ENCODE measurements around the gene BRD1.

The BRD1 gene

GRCh38 chr22:49827853-49828598, at the start of gene BRD1:
Gene BRD1, minus strand, starts transcription at chr22:49827873. Its CDS starts 3,556 bp downstream, at chr22:49824317.
- no peak for DNase-seq (ENCODE audit: low read depth)

GRCh38 chr22:49873228-49873940, 45.7 kb upstream of the BRD1 start:
- no peak for DNase-seq (ENCODE audit: low read depth)

GRCh38 chr22:49872347-49872746, 44.7 kb upstream of the BRD1 start:
- DNase-seq (ENCODE audit: low read depth) = no peak

GRCh38 chr22:49871482-49871881, 43.8 kb upstream of the BRD1 start:
- no peak for DNase-seq (ENCODE audit: low read depth)

- DNase-seq (ENCODE audit: low read depth) = no peak
Measured at GRCh38 chr22:49869845-49870712, 42.4 kb upstream of the BRD1 start.

- DNase-seq (ENCODE audit: low read depth) = no peak
Measured at GRCh38 chr22:49869086-49869830, 41.6 kb upstream of the BRD1 start.

- no peak for DNase-seq (ENCODE audit: low read depth)
Measured at GRCh38 chr22:49867303-49868265, 39.9 kb upstream of the BRD1 start.

GRCh38 chr22:49866646-49867045, 39.0 kb upstream of the BRD1 start:
- no peak for DNase-seq (ENCODE audit: low read depth)

- no peak for DNase-seq (ENCODE audit: low read depth)
Measured at GRCh38 chr22:49866134-49866533, 38.5 kb upstream of the BRD1 start.

GRCh38 chr22:49865156-49865555, 37.5 kb upstream of the BRD1 start:
- no peak for DNase-seq (ENCODE audit: low read depth)

- DNase-seq (ENCODE audit: low read depth) = no peak
Measured at GRCh38 chr22:49863931-49864330, 36.3 kb upstream of the BRD1 start.

GRCh38 chr22:49862496-49862776, 34.8 kb upstream of the BRD1 start:
- no peak for DNase-seq (ENCODE audit: low read depth)

GRCh38 chr22:49861642-49862495, 34.2 kb upstream of the BRD1 start:
- no peak for DNase-seq (ENCODE audit: low read depth)

GRCh38 chr22:49858827-49859226, 31.2 kb upstream of the BRD1 start:
- DNase-seq (ENCODE audit: low read depth) = no peak

GRCh38 chr22:49856766-49857618, 29.3 kb upstream of the BRD1 start:
- no peak for DNase-seq (ENCODE audit: low read depth)

- DNase-seq (ENCODE audit: low read depth) = no peak
Measured at GRCh38 chr22:49856343-49856742, 28.7 kb upstream of the BRD1 start.

GRCh38 chr22:49855251-49855911, 27.7 kb upstream of the BRD1 start:
- DNase-seq (ENCODE audit: low read depth) = no peak

Data from non-pigmented ciliary epithelial cell (primary cell).